ENCODE results near the gene ITGA8.

GRCh38 chr10:15690031-15690430 is 29.7 kb downstream of the ITGA8 start:
- TF ChIP-seq, protein P1, sequence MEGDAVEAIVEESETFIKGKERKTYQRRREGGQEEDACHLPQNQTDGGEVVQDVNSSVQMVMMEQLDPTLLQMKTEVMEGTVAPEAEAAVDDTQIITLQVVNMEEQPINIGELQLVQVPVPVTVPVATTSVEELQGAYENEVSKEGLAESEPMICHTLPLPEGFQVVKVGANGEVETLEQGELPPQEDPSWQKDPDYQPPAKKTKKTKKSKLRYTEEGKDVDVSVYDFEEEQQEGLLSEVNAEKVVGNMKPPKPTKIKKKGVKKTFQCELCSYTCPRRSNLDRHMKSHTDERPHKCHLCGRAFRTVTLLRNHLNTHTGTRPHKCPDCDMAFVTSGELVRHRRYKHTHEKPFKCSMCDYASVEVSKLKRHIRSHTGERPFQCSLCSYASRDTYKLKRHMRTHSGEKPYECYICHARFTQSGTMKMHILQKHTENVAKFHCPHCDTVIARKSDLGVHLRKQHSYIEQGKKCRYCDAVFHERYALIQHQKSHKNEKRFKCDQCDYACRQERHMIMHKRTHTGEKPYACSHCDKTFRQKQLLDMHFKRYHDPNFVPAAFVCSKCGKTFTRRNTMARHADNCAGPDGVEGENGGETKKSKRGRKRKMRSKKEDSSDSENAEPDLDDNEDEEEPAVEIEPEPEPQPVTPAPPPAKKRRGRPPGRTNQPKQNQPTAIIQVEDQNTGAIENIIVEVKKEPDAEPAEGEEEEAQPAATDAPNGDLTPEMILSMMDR (IDR thresholded peaks at IDR 0.05; ENCODE audit: low read depth, low read length) = no peak
- TF ChIP-seq EZH2phosphoT487 (IDR thresholded peaks at IDR 0.05; ENCODE audit: low read depth) = no peak
